WTC11 (cell line): ENCODE measurements around the gene GNAZ. TPM values are rescaled to one million over a fixed set of nuclear protein-coding genes. Genes with fewer than 3 reads are reported as not detected.

Experiments
- ATAC-seq: fragments of 200-7000 bp; cut with Tn5 transposase; 2 replicates; pipeline ENCODE4 v1.10.0; 2021; ENCODE audit warnings: mild to moderate bottlenecking, moderate library complexity
- CTCF ChIA-PET: fragments of 300-600 bp; sonication (Branson Sonifier 250); formaldehyde crosslinking; loops from one replicate; lab custom pipeline; 2021; ENCODE audit warnings: antibody characterized with exemption; lab: Charles Lee
- POLR2A ChIA-PET: fragments of 350-600 bp; sonication (Branson Sonifier 250); formaldehyde crosslinking; loops from one replicate; lab custom pipeline; 2021; ENCODE audit warnings: antibody characterized with exemption; lab: Charles Lee
- DNase-seq: peaks from one replicate; pipeline ENCODE4 v3.0.0; 2021; ENCODE audit warnings: low spot score
- H3K27ac Mint-ChIP-seq: 2 replicates; pipeline ENCODE4 v1.8.0; 2021; ENCODE audit warnings: mixed read lengths
- H3K27me3 Mint-ChIP-seq: 2 replicates; pipeline ENCODE4 v1.8.0; 2021; ENCODE audit warnings: low read depth, mild to moderate bottlenecking, moderate library complexity, mixed read lengths
- H3K36me3 Mint-ChIP-seq: 2 replicates; pipeline ENCODE4 v1.8.0; 2021; ENCODE audit warnings: mixed read lengths
- H3K4me1 Mint-ChIP-seq: 2 replicates; pipeline ENCODE4 v1.8.0; 2022; ENCODE audit warnings: mixed read lengths
- H3K4me3 Mint-ChIP-seq: 2 replicates; pipeline ENCODE4 v1.8.0; 2021; ENCODE audit warnings: mild to moderate bottlenecking, moderate library complexity, mixed read lengths
- H3K9me3 Mint-ChIP-seq: 2 replicates; pipeline ENCODE4 v1.8.0; 2021; ENCODE audit warnings: mixed read lengths
- AR ChIP-seq: fragments of 250-450 bp; sonication (Bioruptor Pico); IDR thresholded peaks from 2 replicates; pipeline ENCODE4 v1.9.0; 2021; ENCODE audit warnings: mild to moderate bottlenecking
- E2F5 ChIP-seq: sonication (generic); formaldehyde crosslinking; IDR thresholded peaks from 2 replicates; pipeline ENCODE4 v1.8.1; 2022; ENCODE audit warnings: mild to moderate bottlenecking, moderate library complexity, missing genetic modification reagents
- ELF4 ChIP-seq: sonication (generic); formaldehyde crosslinking; IDR thresholded peaks from 2 replicates; pipeline ENCODE4 v1.8.1; 2022; ENCODE audit warnings: low read depth, mild to moderate bottlenecking, moderate library complexity, missing genetic modification reagents
- ETV6 ChIP-seq: sonication (generic); formaldehyde crosslinking; IDR thresholded peaks from 2 replicates; pipeline ENCODE4 v1.8.1; 2022; ENCODE audit warnings: mild to moderate bottlenecking, missing genetic modification reagents
- FOXJ3 ChIP-seq: sonication (generic); formaldehyde crosslinking; IDR thresholded peaks from 2 replicates; pipeline ENCODE4 v1.9.0; 2021; ENCODE audit warnings: missing genetic modification reagents, mild to moderate bottlenecking, borderline replicate concordance
- FOXP4 ChIP-seq: sonication (generic); formaldehyde crosslinking; IDR thresholded peaks from 2 replicates; pipeline ENCODE4 v1.8.0; 2022; ENCODE audit warnings: mild to moderate bottlenecking, missing genetic modification reagents
- HMGXB4 ChIP-seq: sonication (generic); formaldehyde crosslinking; IDR thresholded peaks from 2 replicates; pipeline ENCODE4 v1.8.1; 2023; ENCODE audit warnings: mild to moderate bottlenecking, moderate library complexity, missing genetic modification reagents
- MXD4 ChIP-seq: fragments of 250-450 bp; sonication (Bioruptor Pico); IDR thresholded peaks from 2 replicates; pipeline ENCODE4 v1.8.0; 2021; ENCODE audit warnings: mild to moderate bottlenecking, moderate library complexity, borderline replicate concordance
- MYBL2 ChIP-seq: sonication (generic); formaldehyde crosslinking; IDR thresholded peaks from 2 replicates; pipeline ENCODE4 v1.8.1; 2023; ENCODE audit warnings: mild to moderate bottlenecking, moderate library complexity, missing genetic modification reagents
- OVOL2 ChIP-seq: fragments of 250-450 bp; sonication (Bioruptor Pico); IDR thresholded peaks from 2 replicates; pipeline ENCODE4 v1.9.0; 2021; ENCODE audit warnings: mild to moderate bottlenecking, borderline replicate concordance
- PREB ChIP-seq: sonication (generic); formaldehyde crosslinking; IDR thresholded peaks from 2 replicates; pipeline ENCODE4 v1.8.1; 2022; ENCODE audit warnings: mild to moderate bottlenecking, missing genetic modification reagents, moderate library complexity, borderline replicate concordance
- RORB ChIP-seq: fragments of 250-450 bp; sonication (Bioruptor Pico); IDR thresholded peaks from 2 replicates; pipeline ENCODE4 v1.9.0; 2021; ENCODE audit warnings: mild to moderate bottlenecking
- SMAD3 ChIP-seq: sonication (generic); formaldehyde crosslinking; IDR thresholded peaks from 2 replicates; pipeline ENCODE4 v1.8.0; 2022; ENCODE audit warnings: missing genetic modification reagents, mild to moderate bottlenecking, borderline replicate concordance
- TCF7 ChIP-seq: sonication (generic); formaldehyde crosslinking; IDR thresholded peaks from 2 replicates; pipeline ENCODE4 v1.8.0; 2022; ENCODE audit warnings: mild to moderate bottlenecking, low read depth, missing genetic modification reagents, moderate library complexity
- ZNF138 ChIP-seq: sonication (generic); formaldehyde crosslinking; conservative IDR thresholded peaks from 2 replicates; pipeline ENCODE4 v1.8.1; 2022; ENCODE audit warnings: mild to moderate bottlenecking, moderate library complexity, missing genetic modification reagents
- ZNF416 ChIP-seq: fragments of 250-450 bp; sonication (Bioruptor Pico); IDR thresholded peaks from 2 replicates; pipeline ENCODE4 v1.9.0; 2021; ENCODE audit warnings: mild to moderate bottlenecking, inconsistent platforms
- ZNF671 ChIP-seq: fragments of 250-450 bp; sonication (Bioruptor Pico); IDR thresholded peaks from 2 replicates; pipeline ENCODE4 v1.8.0; 2021; ENCODE audit warnings: mild to moderate bottlenecking
- total RNA-seq: library from RNA; stranded (reverse); gene quantifications from 3 replicates; pipeline ENCODE4 v1.2.3, GENCODE V29; 2021
- TF ChIP-seq, protein P1 (sequence below): fragments of 250-450 bp; sonication (Bioruptor Pico); conservative IDR thresholded peaks from 2 replicates; pipeline ENCODE4 v1.9.0; 2021; ENCODE audit warnings: mild to moderate bottlenecking

Gene GNAZ
- total RNA-seq, 1 experiment from 2014 or later, result 9.9 TPM

GRCh38 chr22:23031786-23032185 is 38.5 kb upstream of the GNAZ start:
- H3K27me3 Mint-ChIP-seq, result peaks cover 12% of the 10 kb centered on the region
- peaks cover 8% of the 10 kb centered on the region for H3K36me3 Mint-ChIP-seq
- no peak overlapping the region for H3K27ac Mint-ChIP-seq
- ChIA-PET CTCF (interaction anchor here (0.6 to 1.3 kb wide), 2 partner anchors 72 to 77 kb away, joined by 3 to 4 read pairs; no protein-coding TSS in a partner anchor), POLR2A (no interaction called here)
- peaks cover 18% of the 10 kb centered on the region for H3K9me3 Mint-ChIP-seq
- DNase-seq (no peak), ATAC-seq (no peak)
- no peak overlapping the region for H3K4me3 Mint-ChIP-seq
- peaks cover 57% of the 10 kb centered on the region for H3K4me1 Mint-ChIP-seq
- TF ChIP-seq FOXP4 (CRISPR knock-in tag) (no peak), ZNF416 (CRISPR knock-in tag) (no peak), RORB (CRISPR knock-in tag) (no peak), ETV6 (no peak)

GRCh38 chr22:23032658-23033057 is 37.7 kb upstream of the GNAZ start:
- Mint-ChIP-seq H3K27ac (no peak overlapping the region), H3K36me3 (peaks cover 8% of the 10 kb centered on the region), H3K27me3 (peaks cover 15% of the 10 kb centered on the region), H3K4me1 (peaks cover 54% of the 10 kb centered on the region), H3K9me3 (peaks cover 21% of the 10 kb centered on the region), H3K4me3 (no peak overlapping the region)
- ChIA-PET POLR2A (no interaction called here), CTCF (interaction anchor here (1.3 kb wide), 2 partner anchors 36 to 73 kb away, joined by 3 to 4 read pairs; no protein-coding TSS in a partner anchor)
- DNase-seq (no peak), ATAC-seq (no peak)
- no peak for TF ChIP-seq MXD4 (CRISPR knock-in tag)
- TF ChIP-seq FOXJ3 (CRISPR knock-in tag), result no peak
- TF ChIP-seq TCF7, result no peak
- no peak for TF ChIP-seq E2F5 (CRISPR knock-in tag)

DNA sequence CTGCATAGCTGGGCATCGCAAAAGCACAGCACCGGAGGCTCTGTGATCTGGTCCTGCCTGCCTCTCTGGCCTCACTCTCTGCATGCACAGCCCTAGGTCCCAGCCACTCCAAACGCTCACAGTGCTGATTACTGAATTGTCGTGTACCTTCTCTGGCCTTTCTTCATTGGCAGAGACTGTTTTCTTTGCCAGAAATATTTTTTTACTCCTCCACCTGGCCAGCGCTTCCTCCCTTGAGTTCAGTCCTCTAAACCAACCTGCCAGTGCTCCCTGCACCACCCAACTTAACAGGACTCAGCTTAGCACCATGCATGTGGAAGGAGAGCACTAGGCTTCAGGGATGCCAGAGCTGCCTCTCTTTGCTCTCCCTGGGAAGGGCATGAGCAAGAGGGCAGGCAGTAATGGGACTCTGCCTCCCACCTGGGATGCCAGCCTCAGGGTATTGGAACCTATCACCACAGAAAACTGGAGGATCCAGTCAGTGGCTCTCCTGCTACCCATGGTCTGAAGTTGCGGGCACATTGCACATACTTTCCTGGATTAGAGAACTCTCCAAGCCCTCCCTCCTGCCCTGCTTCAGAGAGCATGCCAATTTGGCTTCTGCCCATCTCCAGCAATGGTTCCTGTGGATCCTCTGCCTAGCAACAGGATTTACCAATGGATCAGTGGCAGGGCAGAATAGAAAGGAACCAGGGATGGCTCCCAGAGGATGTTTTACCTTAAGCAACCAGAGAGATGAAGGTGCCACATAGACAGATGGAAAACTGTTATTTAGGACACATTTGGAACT is 37.0 kb upstream of the GNAZ start:
- H3K9me3 Mint-ChIP-seq, result peaks cover 22% of the 10 kb centered on the region
- H3K27me3 Mint-ChIP-seq, result peaks cover 17% of the 10 kb centered on the region
- POLR2A ChIA-PET, result no interaction called here
- CTCF ChIA-PET, result interaction anchor here (1.3 kb wide), 2 partner anchors 36 to 73 kb away, joined by 3 to 4 read pairs; no protein-coding TSS in a partner anchor
- peaks cover 8% of the 10 kb centered on the region for H3K36me3 Mint-ChIP-seq
- peaks cover 54% of the 10 kb centered on the region for H3K4me1 Mint-ChIP-seq
- no peak for ATAC-seq
- H3K27ac Mint-ChIP-seq, result no peak overlapping the region
- no peak overlapping the region for H3K4me3 Mint-ChIP-seq
- DNase-seq, result no peak
- TF ChIP-seq, protein P1, sequence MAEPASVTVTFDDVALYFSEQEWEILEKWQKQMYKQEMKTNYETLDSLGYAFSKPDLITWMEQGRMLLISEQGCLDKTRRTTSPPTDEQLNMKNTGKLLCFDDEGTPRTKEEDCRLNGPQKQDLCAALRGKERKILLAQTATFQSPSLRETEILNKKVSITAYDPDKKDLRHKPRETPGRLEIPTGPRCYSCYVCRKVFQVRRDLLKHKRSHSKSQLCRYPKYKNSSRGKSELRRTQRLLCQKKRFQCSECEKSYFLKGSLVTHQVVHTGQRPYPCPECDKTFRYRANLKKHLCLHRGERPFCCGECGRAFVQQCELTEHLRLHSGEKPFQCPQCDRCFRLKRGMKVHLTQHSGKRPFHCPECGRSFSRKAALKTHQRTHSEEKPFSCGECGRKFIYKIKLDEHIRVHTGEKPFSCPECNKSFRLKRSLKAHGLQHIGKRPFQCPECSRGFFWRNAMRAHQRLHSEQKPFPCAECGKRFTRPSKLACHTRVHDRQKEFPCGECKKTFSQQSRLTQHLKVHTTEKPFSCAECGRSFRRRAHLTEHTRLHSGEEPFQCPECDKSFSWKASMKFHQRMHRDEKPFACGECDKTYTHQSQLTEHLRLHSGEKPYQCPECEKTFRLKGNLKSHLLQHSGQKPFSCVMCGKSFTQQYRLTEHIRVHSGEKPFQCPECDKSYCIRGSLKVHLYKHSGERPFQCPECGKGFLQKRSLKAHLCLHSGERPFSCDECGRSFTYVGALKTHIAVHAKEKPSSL, result no peak
- TF ChIP-seq ZNF138 (CRISPR knock-in tag) (no peak), SMAD3 (CRISPR knock-in tag) (no peak), HMGXB4 (CRISPR knock-in tag) (no peak), ELF4 (CRISPR knock-in tag) (no peak), TCF7 (no peak), AR (CRISPR knock-in tag) (no peak), OVOL2 (CRISPR knock-in tag) (no peak), MYBL2 (CRISPR knock-in tag) (no peak), PREB (CRISPR knock-in tag) (no peak), ZNF671 (CRISPR knock-in tag) (no peak)
